OCI-LY7 (cell line): ENCODE measurements around the gene ENGASE. TPM values are rescaled to one million over a fixed set of nuclear protein-coding genes. Genes with fewer than 3 reads are reported as not detected.

Source experiments
- BruUV-seq: library from RNA; stranded (reverse); fragments of 400-500 nt; replicated peaks from 2 replicates; lab custom pipeline; 2021; lab: Mats Ljungman, UMichigan
- CTCF ChIA-PET: fragments of 300-600 bp; sonication (Branson Sonifier 250); formaldehyde crosslinking; loops from one replicate; lab custom pipeline; 2022; ENCODE audit warnings: antibody characterized with exemption; ENCODE audit not compliant: unreplicated experiment; lab: Charles Lee
- POLR2A ChIA-PET: fragments of 300-600 bp; sonication (Branson Sonifier 250); formaldehyde crosslinking; loops from one replicate; lab custom pipeline; 2022; ENCODE audit warnings: antibody characterized with exemption; lab: Charles Lee
- DNase-seq: peaks from one replicate; pipeline ENCODE4 v3.0.0-alpha.2; 2015; ENCODE audit warnings: low spot score
- H2AFZ ChIP-seq: fragments of 200-600 bp; sonication (generic), shearing (Covaris generic); 2 replicates; pipeline ENCODE4 v1.6.1; 2014; ENCODE audit warnings: mild to moderate bottlenecking, antibody characterized with exemption, low read length, moderate library complexity
- H3K27ac ChIP-seq: fragments of 200-600 bp; sonication (generic); 2 replicates; pipeline ENCODE4 v1.5.1; 2014; ENCODE audit warnings: mixed run types, low read depth, mild to moderate bottlenecking, moderate library complexity, low read length, inconsistent platforms; ENCODE audit not compliant: poor library complexity, severe bottlenecking
- H3K36me3 ChIP-seq: fragments of 200-600 bp; sonication (generic); 2 replicates; pipeline ENCODE4 v1.6.1; 2014; ENCODE audit warnings: mild to moderate bottlenecking, antibody characterized with exemption, low read length, moderate library complexity, mixed read lengths; ENCODE audit not compliant: insufficient read depth
- H3K4me1 ChIP-seq: fragments of 200-600 bp; sonication (generic); 2 replicates; pipeline ENCODE4 v1.5.1; 2014; ENCODE audit warnings: mild to moderate bottlenecking, low read length; ENCODE audit not compliant: insufficient read depth, poor library complexity, severe bottlenecking
- H3K4me2 ChIP-seq: fragments of 200-600 bp; sonication (generic); 2 replicates; pipeline ENCODE4 v1.6.1; 2014; ENCODE audit warnings: mild to moderate bottlenecking, low read length
- H3K4me3 ChIP-seq: fragments of 200-600 bp; sonication (generic); 2 replicates; pipeline ENCODE4 v1.5.1; 2014; ENCODE audit warnings: mild to moderate bottlenecking, low read depth, low read length; ENCODE audit not compliant: poor library complexity, severe bottlenecking
- H3K79me2 ChIP-seq: fragments of 200-600 bp; sonication (generic); 2 replicates; pipeline ENCODE4 v1.6.1; 2016; ENCODE audit warnings: low read depth, mild to moderate bottlenecking, low read length, moderate library complexity, mixed read lengths; ENCODE audit not compliant: insufficient read depth
- H3K9me2 ChIP-seq: fragments of 200-600 bp; sonication (generic); 2 replicates; pipeline ENCODE4 v1.6.1; 2016; ENCODE audit warnings: mild to moderate bottlenecking, low read length, mixed read lengths; ENCODE audit not compliant: insufficient read depth
- H3K9me3 ChIP-seq: fragments of 200-600 bp; sonication (generic); 2 replicates; pipeline ENCODE4 v1.6.1; 2014; ENCODE audit warnings: mild to moderate bottlenecking, mixed run types, low read length, mixed read lengths
- H4K20me1 ChIP-seq: fragments of 200-600 bp; sonication (generic); 2 replicates; pipeline ENCODE4 v1.6.1; 2014; ENCODE audit warnings: mild to moderate bottlenecking, antibody characterized with exemption, low read length, moderate library complexity, mixed read lengths; ENCODE audit not compliant: insufficient read depth
- EZH2phosphoT487 ChIP-seq: fragments of 200-600 bp; sonication (generic); IDR thresholded peaks from 2 replicates; pipeline ENCODE4 v1.6.1; 2018; ENCODE audit warnings: low read depth, borderline replicate concordance, mild to moderate bottlenecking, mixed run types, antibody characterized with exemption, low read length, moderate library complexity, mixed read lengths
- intact Hi-C: fragments of 100-400 bp; cut with micrococcal nuclease; formaldehyde crosslinking; loops from one replicate; pipeline ENCODE4 v1.10.0; 2022; ENCODE audit not compliant: unreplicated experiment
- total RNA-seq, 2 experiments: library from RNA; depleted of rRNA in 1 of 2; stranded (reverse); fragments of >200 nt in 1 of 2; shearing (Covaris generic) in 1 of 2; gene quantifications; 2 replicates each; pipeline ENCODE4 v1.2.3, GENCODE V29; 2014 to 2022
- TF ChIP-seq, protein P1 (sequence below): fragments of 200-600 bp; sonication (generic); conservative IDR thresholded peaks from 2 replicates; pipeline ENCODE4 v1.5.1; 2014; ENCODE audit warnings: mild to moderate bottlenecking, antibody characterized with exemption, low read length, moderate library complexity, mixed read lengths

ENGASE gene
- total RNA-seq, 2 experiments from 2014 or later = 8.4 to 35.1 TPM

GRCh38 chr17:79043931-79044320, 30.7 kb upstream of the ENGASE start:
- H3K9me2 ChIP-seq = no peaks in the 10 kb centered on the region
- H3K9me3 ChIP-seq = no peaks in the 10 kb centered on the region
- no peak for DNase-seq
- no peak overlapping the region for H3K4me3 ChIP-seq
- no peaks in the 10 kb centered on the region for H3K36me3 ChIP-seq
- no peaks in the 10 kb centered on the region for H4K20me1 ChIP-seq
- no TSS peak for BruUV-seq
- no peak overlapping the region for H3K4me2 ChIP-seq
- intact Hi-C loops = loop anchor here (5.0 kb wide), 1 partner anchor 52 kb away; no protein-coding TSS in a partner anchor
- ChIA-PET POLR2A (interaction anchor here (0.6 kb wide), 1 partner anchor 46 kb away, joined by 3 read pairs; no protein-coding TSS in a partner anchor), CTCF (no interaction called here)
- no peaks in the 10 kb centered on the region for H3K79me2 ChIP-seq
- H3K27ac ChIP-seq = no peak overlapping the region
- no peak for TF ChIP-seq EZH2phosphoT487
- TF ChIP-seq, protein P1, sequence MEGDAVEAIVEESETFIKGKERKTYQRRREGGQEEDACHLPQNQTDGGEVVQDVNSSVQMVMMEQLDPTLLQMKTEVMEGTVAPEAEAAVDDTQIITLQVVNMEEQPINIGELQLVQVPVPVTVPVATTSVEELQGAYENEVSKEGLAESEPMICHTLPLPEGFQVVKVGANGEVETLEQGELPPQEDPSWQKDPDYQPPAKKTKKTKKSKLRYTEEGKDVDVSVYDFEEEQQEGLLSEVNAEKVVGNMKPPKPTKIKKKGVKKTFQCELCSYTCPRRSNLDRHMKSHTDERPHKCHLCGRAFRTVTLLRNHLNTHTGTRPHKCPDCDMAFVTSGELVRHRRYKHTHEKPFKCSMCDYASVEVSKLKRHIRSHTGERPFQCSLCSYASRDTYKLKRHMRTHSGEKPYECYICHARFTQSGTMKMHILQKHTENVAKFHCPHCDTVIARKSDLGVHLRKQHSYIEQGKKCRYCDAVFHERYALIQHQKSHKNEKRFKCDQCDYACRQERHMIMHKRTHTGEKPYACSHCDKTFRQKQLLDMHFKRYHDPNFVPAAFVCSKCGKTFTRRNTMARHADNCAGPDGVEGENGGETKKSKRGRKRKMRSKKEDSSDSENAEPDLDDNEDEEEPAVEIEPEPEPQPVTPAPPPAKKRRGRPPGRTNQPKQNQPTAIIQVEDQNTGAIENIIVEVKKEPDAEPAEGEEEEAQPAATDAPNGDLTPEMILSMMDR = no peak
- no peak overlapping the region for H2AFZ ChIP-seq
- no peaks in the 10 kb centered on the region for H3K4me1 ChIP-seq

DNA sequence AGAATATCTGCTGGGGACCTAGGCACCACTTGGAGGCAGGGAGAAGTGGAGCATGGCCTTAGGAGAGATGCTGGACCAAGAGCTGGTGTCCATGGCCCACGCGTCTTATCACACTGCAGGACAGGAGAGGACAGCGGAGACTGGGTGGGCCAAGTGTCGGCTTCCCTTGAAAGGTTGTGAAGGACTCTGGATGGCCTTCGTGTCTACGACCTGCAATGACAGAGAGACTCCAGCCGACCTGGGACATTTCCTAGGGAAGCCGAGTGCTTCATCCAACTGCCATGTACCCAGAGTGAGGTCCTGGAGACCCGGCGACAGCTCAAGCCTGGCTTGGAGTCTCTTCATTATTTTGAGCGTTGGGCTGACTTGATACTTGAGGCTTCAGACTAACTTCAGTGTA, 30.2 kb upstream of the ENGASE start:
- H2AFZ ChIP-seq = no peak overlapping the region
- intact Hi-C loops = loop anchor here (5.0 kb wide), 1 partner anchor 52 kb away; no protein-coding TSS in a partner anchor
- no peaks in the 10 kb centered on the region for H4K20me1 ChIP-seq
- H3K79me2 ChIP-seq = no peaks in the 10 kb centered on the region
- no peak overlapping the region for H3K27ac ChIP-seq
- H3K4me3 ChIP-seq = no peak overlapping the region
- H3K4me2 ChIP-seq = no peak overlapping the region
- H3K9me3 ChIP-seq = no peaks in the 10 kb centered on the region
- CTCF ChIA-PET = no interaction called here
- TF ChIP-seq EZH2phosphoT487 = no peak
- TF ChIP-seq, protein P1 = no peak
- DNase-seq = no peak
- POLR2A ChIA-PET = no interaction called here
- no TSS peak for BruUV-seq
- no peaks in the 10 kb centered on the region for H3K4me1 ChIP-seq
- H3K9me2 ChIP-seq = no peaks in the 10 kb centered on the region
- H3K36me3 ChIP-seq = no peaks in the 10 kb centered on the region

DNA sequence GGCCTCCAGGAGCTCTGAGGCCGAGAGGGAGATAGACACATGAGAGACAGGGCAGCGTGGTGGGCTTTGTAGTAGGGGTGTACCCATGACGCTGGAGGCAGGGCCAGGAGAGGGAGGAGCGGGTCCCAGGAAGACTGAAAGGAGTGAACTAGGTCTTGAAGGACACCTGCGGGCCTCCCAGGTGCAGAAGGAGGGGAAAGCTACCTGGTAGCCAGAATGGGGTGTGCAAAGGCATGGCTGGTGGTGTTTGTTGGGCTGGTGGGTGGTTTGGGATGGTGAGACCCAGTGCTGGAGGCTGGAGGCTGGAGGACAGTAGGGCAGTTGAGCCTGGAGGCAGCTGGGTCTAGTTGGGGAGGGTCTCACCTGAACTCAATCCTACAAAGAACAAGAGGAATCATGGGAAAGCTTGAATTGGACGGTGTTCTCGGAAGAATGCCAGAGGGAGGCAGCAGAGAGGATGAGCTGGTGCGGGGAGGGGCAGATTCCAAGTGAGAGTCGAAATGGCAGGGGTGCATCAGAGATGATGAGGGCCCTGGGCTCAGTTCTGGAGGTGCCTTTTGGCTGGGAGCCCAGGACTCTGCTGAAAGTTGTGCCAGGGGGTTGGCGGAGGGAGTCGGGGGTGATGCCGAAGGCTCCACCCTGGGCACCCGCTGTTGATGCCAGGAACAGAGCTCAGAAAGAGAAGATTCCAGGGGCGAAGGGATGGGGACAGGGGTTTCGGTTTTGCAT, 29.5 kb upstream of the ENGASE start:
- ChIA-PET CTCF (interaction anchor here (1.3 kb wide), 1 partner anchor 38 kb away, joined by 5 read pairs; no protein-coding TSS in a partner anchor), POLR2A (interaction anchor here (0.7 kb wide), 1 partner anchor 15 kb away, joined by 3 read pairs; no protein-coding TSS in a partner anchor)
- Histone ChIP-seq H3K4me1 (no peaks in the 10 kb centered on the region), H3K79me2 (no peaks in the 10 kb centered on the region), H3K9me2 (no peaks in the 10 kb centered on the region), H3K27ac (no peak overlapping the region), H3K9me3 (no peaks in the 10 kb centered on the region), H2AFZ (no peak overlapping the region), H3K4me2 (no peak overlapping the region), H3K4me3 (no peak overlapping the region), H4K20me1 (no peaks in the 10 kb centered on the region), H3K36me3 (no peaks in the 10 kb centered on the region)
- no peak for DNase-seq
- TF ChIP-seq, protein P1 = no peak
- TF ChIP-seq EZH2phosphoT487 = no peak
- BruUV-seq = no TSS peak
- intact Hi-C loops = no loop called here
